Endothelial cell of hepatic sinusoid (primary cell): ENCODE results near the gene INSRR.

Experiments used
- in situ Hi-C: cut with HindIII; loops from 2 replicates; pipeline ENCODE4 v1.10.0; 2017; ENCODE audit warnings: low sequenced_read_pairs

INSRR gene

GRCh38 chr1:156894711-156895454 lies 36.0 kb upstream of the INSRR start:
- in situ Hi-C loops: loop anchor here (5.0 to 10.0 kb wide), 2 partner anchors 53 to 70 kb away; no protein-coding TSS in a partner anchor

- in situ Hi-C loops: loop anchor here (5.0 to 10.0 kb wide), 2 partner anchors 52 to 71 kb away; no protein-coding TSS in a partner anchor
Observed at GRCh38 chr1:156894001-156894400, 35.1 kb upstream of the INSRR start.

- in situ Hi-C loops: loop anchor here (5.0 to 10.0 kb wide), 2 partner anchors 51 to 72 kb away; no protein-coding TSS in a partner anchor
Observed at GRCh38 chr1:156893048-156893953, 34.4 kb upstream of the INSRR start, which contains the start of gene PEAR1. Gene PEAR1, plus strand, starts transcription at chr1:156893718. Its CDS starts 10,209 bp downstream, at chr1:156903927.

- in situ Hi-C loops: loop anchor here (5.0 to 10.0 kb wide), 2 partner anchors 50 to 72 kb away; no protein-coding TSS in a partner anchor
Observed at GRCh38 chr1:156892190-156893047, 33.5 kb upstream of the INSRR start.

- in situ Hi-C loops: loop anchor here (5.0 to 10.0 kb wide), 2 partner anchors 48 to 75 kb away; no protein-coding TSS in a partner anchor
Observed at GRCh38 chr1:156889802-156890580, 31.1 kb upstream of the INSRR start.

- in situ Hi-C loops: no loop called here
Observed at GRCh38 chr1:156887734-156888133, 28.8 kb upstream of the INSRR start.

GRCh38 chr1:156887317-156887716 lies 28.4 kb upstream of the INSRR start:
- in situ Hi-C loops: no loop called here

- in situ Hi-C loops: no loop called here
Observed at GRCh38 chr1:156886583-156887281, 27.8 kb upstream of the INSRR start.

GRCh38 chr1:156885880-156886355 lies 27.0 kb upstream of the INSRR start:
- in situ Hi-C loops: no loop called here

GRCh38 chr1:156885314-156885713 lies 26.4 kb upstream of the INSRR start:
- in situ Hi-C loops: no loop called here

GRCh38 chr1:156884560-156885184 lies 25.8 kb upstream of the INSRR start:
- in situ Hi-C loops: no loop called here

GRCh38 chr1:156883919-156884318 lies 25.0 kb upstream of the INSRR start:
- in situ Hi-C loops: no loop called here

- in situ Hi-C loops: no loop called here
Observed at GRCh38 chr1:156882543-156882942, 23.6 kb upstream of the INSRR start.

- in situ Hi-C loops: no loop called here
Observed at GRCh38 chr1:156881663-156882062, 22.7 kb upstream of the INSRR start.

- in situ Hi-C loops: no loop called here
Observed at GRCh38 chr1:156881101-156881500, 22.2 kb upstream of the INSRR start.

GRCh38 chr1:156880473-156880872 lies 21.6 kb upstream of the INSRR start:
- in situ Hi-C loops: no loop called here

GRCh38 chr1:156879876-156880275 lies 21.0 kb upstream of the INSRR start:
- in situ Hi-C loops: no loop called here

GRCh38 chr1:156877433-156878170 lies 18.7 kb upstream of the INSRR start:
- in situ Hi-C loops: no loop called here
